Stimulated activated CD4-positive, alpha-beta T cell treated with anti-CD3 and anti-CD28 coated beads, Interleukin-1b, Interleukin-23, amount 100 ng/mL, for 1 hour (primary cell): ENCODE results near the gene PITX2.

Source experiments
- DNase-seq, 2 donors: peaks; one replicate each; pipeline ENCODE4 v3.0.0-alpha.2; 2020; ENCODE audit warnings: low read depth in 2 of 2

The PITX2 gene

GRCh38 chr4:110636171-110636679 lies 13.3 kb upstream of the PITX2 start:
- DNase-seq = no peak

- DNase-seq = no peak
Measured at GRCh38 chr4:110635163-110635865, 12.4 kb upstream of the PITX2 start.

GRCh38 chr4:110634350-110635162 lies 11.7 kb upstream of the PITX2 start:
- no peak for DNase-seq

GRCh38 chr4:110633358-110634341 lies 10.8 kb upstream of the PITX2 start:
- no peak for DNase-seq

- no peak for DNase-seq
Measured at GRCh38 chr4:110632506-110633357, 9.9 kb upstream of the PITX2 start.

GRCh38 chr4:110631584-110632505 lies 9.0 kb upstream of the PITX2 start:
- no peak for DNase-seq

GRCh38 chr4:110630688-110631402 lies 8.0 kb upstream of the PITX2 start:
- no peak for DNase-seq

GRCh38 chr4:110629780-110630687 lies 7.2 kb upstream of the PITX2 start:
- no peak for DNase-seq

GRCh38 chr4:110629214-110629754 lies 6.4 kb upstream of the PITX2 start:
- DNase-seq = no peak

- no peak for DNase-seq
Measured at GRCh38 chr4:110628663-110629213, 5.9 kb upstream of the PITX2 start.

GRCh38 chr4:110627977-110628662 lies 5.2 kb upstream of the PITX2 start:
- DNase-seq = no peak

- DNase-seq = no peak
Measured at GRCh38 chr4:110626532-110627153, 3.8 kb upstream of the PITX2 start.

- no peak for DNase-seq
Measured at GRCh38 chr4:110625576-110626257, 2.8 kb upstream of the PITX2 start.

GRCh38 chr4:110624904-110625494 lies 2.1 kb upstream of the PITX2 start:
- no peak for DNase-seq

GRCh38 chr4:110624398-110624780 lies 1.5 kb upstream of the PITX2 start:
- no peak for DNase-seq
